H1 (cell line): ENCODE data around the gene KLHL34. TPM values are rescaled to one million over a fixed set of nuclear protein-coding genes. Genes with fewer than 3 reads are reported as not detected.

Experiments
- CTCF ChIA-PET: fragments of 300-600 bp; sonication (Branson Sonifier 250); formaldehyde crosslinking; loops from one replicate; lab custom pipeline; 2021; ENCODE audit not compliant: partially characterized antibody; lab: Charles Lee
- POLR2A ChIA-PET: fragments of 300-600 bp; sonication (Branson Sonifier 250); formaldehyde crosslinking; loops from one replicate; lab custom pipeline; 2021; ENCODE audit warnings: inconsistent platforms; ENCODE audit not compliant: partially characterized antibody; lab: Charles Lee
- DNase-seq, 2 experiments: peaks; one replicate each; pipeline versions ENCODE4 v3.0.0 to v3.0.0-alpha.2; 2010 to 2022; ENCODE audit warnings: low spot score in 2 of 2, low read depth in 1 of 2, mixed read lengths in 1 of 2
- FAIRE-seq: peaks from 2 replicates; lab custom pipeline; 2011; peaks lifted over from hg19 to GRCh38; lab: Jason Lieb, UNC
- H2AFZ ChIP-seq: 2 replicates; pipeline ENCODE4 v1.8.1; 2012; ENCODE audit warnings: low read length, inconsistent platforms
- H2AK5ac ChIP-seq: 2 replicates; pipeline ENCODE4 v1.6.1; 2013; ENCODE audit warnings: low read depth, low read length
- H2BK120ac ChIP-seq: replicated peaks from 2 replicates; pipeline ENCODE3; 2013; ENCODE audit warnings: low read depth, low read length, inconsistent platforms
- H2BK12ac ChIP-seq: 2 replicates; pipeline ENCODE4 v1.6.1; 2013; ENCODE audit warnings: low read depth, low read length
- H2BK15ac ChIP-seq: 2 replicates; pipeline ENCODE4 v1.6.1; 2013; ENCODE audit warnings: low read length
- H2BK20ac ChIP-seq: 2 replicates; pipeline ENCODE4 v1.6.1; 2013; ENCODE audit warnings: low read length
- H2BK5ac ChIP-seq: 2 replicates; pipeline ENCODE4 v1.6.1; 2013; ENCODE audit warnings: low read depth, low read length
- H3K14ac ChIP-seq: 2 replicates; pipeline ENCODE4 v1.6.1; 2013; ENCODE audit warnings: inconsistent platforms; ENCODE audit not compliant: insufficient read length
- H3K18ac ChIP-seq: 2 replicates; pipeline ENCODE4 v1.6.1; 2013; ENCODE audit warnings: low read length; ENCODE audit errors: extremely low read depth
- H3K23ac ChIP-seq: 2 replicates; pipeline ENCODE4 v1.6.1; 2013; ENCODE audit warnings: inconsistent platforms; ENCODE audit not compliant: insufficient read length
- H3K23me2 ChIP-seq: 2 replicates; pipeline ENCODE4 v1.6.1; 2013; ENCODE audit warnings: low read depth, low read length
- H3K27ac ChIP-seq: 2 replicates; pipeline ENCODE4 v1.6.1; 2011; ENCODE audit warnings: low read depth, low read length, inconsistent platforms
- H3K27me3 ChIP-seq, 4 experiments: replicated peaks in 1 of 4; 1 replicate in 1 of 4; 2 replicates in 3 of 4; pipeline versions ENCODE4 v1.6.1 to v1.8.1; 2011 to 2013; ENCODE audit warnings: low read length in 3 of 4, mild to moderate bottlenecking in 3 of 4, inconsistent platforms in 2 of 4, mixed read lengths in 2 of 4, moderate library complexity in 1 of 4; ENCODE audit not compliant: control insufficient read depth in 3 of 4, insufficient read depth in 3 of 4; ENCODE audit errors: extremely low read depth in 1 of 4
- H3K36me3 ChIP-seq, 4 experiments: 2 replicates each; pipeline versions ENCODE4 v1.6.1 to v1.8.1; 2011 to 2013; ENCODE audit warnings: mild to moderate bottlenecking in 4 of 4, low read length in 3 of 4, moderate library complexity in 2 of 4, control low read depth in 1 of 4, inconsistent platforms in 1 of 4; ENCODE audit not compliant: insufficient read depth in 4 of 4, control insufficient read depth in 2 of 4
- H3K4ac ChIP-seq: replicated peaks from 2 replicates; pipeline ENCODE3; 2013; ENCODE audit warnings: low read length, low read depth, mixed read lengths, inconsistent platforms; ENCODE audit not compliant: insufficient read length
- H3K4me1 ChIP-seq, 4 experiments: replicated peaks in 1 of 4; 1 replicate in 1 of 4; 2 replicates in 3 of 4; pipeline versions ENCODE4 v1.6.1 to v1.8.1; 2011 to 2013; ENCODE audit warnings: low read length in 3 of 4, inconsistent platforms in 2 of 4, mixed read lengths in 1 of 4; ENCODE audit not compliant: insufficient read depth in 4 of 4, control insufficient read depth in 3 of 4
- H3K4me2 ChIP-seq, 2 experiments: 2 replicates each; pipeline versions ENCODE4 v1.6.1 to v1.8.1; 2011 to 2013; ENCODE audit warnings: low read depth in 2 of 2, low read length in 2 of 2, control low read depth in 1 of 2, inconsistent platforms in 1 of 2, mild to moderate bottlenecking in 1 of 2; ENCODE audit not compliant: insufficient read depth in 1 of 2
- H3K4me3 ChIP-seq, 4 experiments: fragments of 200-600, 300-600 bp in 1 of 4; sonication (generic), shearing (Covaris generic), sonication (Bioruptor Twin) in 1 of 4; 2 replicates each; pipeline versions ENCODE4 v1.5.1 to v1.8.1; 2011 to 2016; ENCODE audit warnings: low read length in 4 of 4, low read depth in 3 of 4, control low read depth in 2 of 4, inconsistent platforms in 2 of 4, mild to moderate bottlenecking in 2 of 4, mixed read lengths in 1 of 4, moderate library complexity in 1 of 4; ENCODE audit not compliant: insufficient read depth in 2 of 4; ENCODE audit errors: extremely low read depth in 1 of 4
- H3K56ac ChIP-seq: replicated peaks from 2 replicates; pipeline ENCODE3; 2013; ENCODE audit warnings: low read depth, mild to moderate bottlenecking, mixed read lengths, low read length, inconsistent platforms; ENCODE audit not compliant: insufficient read length
- H3K79me1 ChIP-seq: 2 replicates; pipeline ENCODE4 v1.6.1; 2013; ENCODE audit warnings: low read depth, low read length, control low read depth
- H3K79me2 ChIP-seq, 2 experiments: 2 replicates each; pipeline versions ENCODE4 v1.6.1 to v1.8.1; 2012 to 2013; ENCODE audit warnings: low read length in 2 of 2, mild to moderate bottlenecking in 2 of 2, inconsistent platforms in 1 of 2; ENCODE audit not compliant: insufficient read depth in 2 of 2, control insufficient read depth in 1 of 2
- H3K9ac ChIP-seq, 4 experiments: replicated peaks in 1 of 4; 1 replicate in 1 of 4; 2 replicates in 3 of 4; pipeline versions ENCODE4 v1.6.1 to v1.8.1; 2011 to 2013; ENCODE audit warnings: low read depth in 3 of 4, low read length in 3 of 4, control low read depth in 2 of 4, mild to moderate bottlenecking in 2 of 4, moderate library complexity in 2 of 4, inconsistent platforms in 1 of 4; ENCODE audit errors: extremely low read depth in 1 of 4
- H3K9me3 ChIP-seq, 2 experiments: 2 replicates each; pipeline versions ENCODE4 v1.6.1 to v1.8.1; 2012 to 2013; ENCODE audit warnings: mild to moderate bottlenecking in 2 of 2, moderate library complexity in 2 of 2, control low read depth in 1 of 2, inconsistent platforms in 1 of 2, low read depth in 1 of 2, low read length in 1 of 2, mixed read lengths in 1 of 2; ENCODE audit not compliant: insufficient read depth in 2 of 2
- H4K20me1 ChIP-seq, 2 experiments: replicated peaks in 1 of 2; 2 replicates each; pipeline versions ENCODE3 to v1.8.1; 2011 to 2013; ENCODE audit warnings: inconsistent platforms in 2 of 2, low read length in 2 of 2, mild to moderate bottlenecking in 1 of 2; ENCODE audit not compliant: insufficient read depth in 2 of 2, control insufficient read depth in 1 of 2
- H4K5ac ChIP-seq: 2 replicates; pipeline ENCODE4 v1.6.1; 2013; ENCODE audit warnings: low read length, low read depth, mixed read lengths, inconsistent platforms; ENCODE audit not compliant: insufficient read length
- H4K8ac ChIP-seq: 2 replicates; pipeline ENCODE4 v1.8.0; 2013; ENCODE audit warnings: mild to moderate bottlenecking, moderate library complexity, low read length, inconsistent platforms; ENCODE audit not compliant: insufficient read depth; ENCODE audit errors: extremely low read depth
- H4K91ac ChIP-seq: replicated peaks from 2 replicates; pipeline ENCODE3; 2013; ENCODE audit warnings: low read length, mixed read lengths, inconsistent platforms; ENCODE audit not compliant: insufficient read length
- ASH2L ChIP-seq: fragments of 200-600, 300-600 bp; sonication (generic); IDR thresholded peaks from one replicate; pipeline ENCODE4 v1.7.1; 2017; ENCODE audit warnings: low read length
- BRCA1 ChIP-seq: IDR thresholded peaks from 2 replicates; pipeline ENCODE4 v1.6.1; 2012; ENCODE audit warnings: low read depth, low read length, improper control_type of control experiment
- CHD1 ChIP-seq: IDR thresholded peaks from 2 replicates; pipeline ENCODE4 v1.6.1; 2012; ENCODE audit warnings: low read depth, low read length, improper control_type of control experiment
- EP300 ChIP-seq, 2 experiments: IDR thresholded peaks; 1 replicate in 1 of 2; 2 replicates in 1 of 2; pipeline ENCODE4 v1.6.1; 2011 to 2012; ENCODE audit warnings: low read depth in 2 of 2, low read length in 2 of 2, mild to moderate bottlenecking in 2 of 2, borderline replicate concordance in 1 of 2, inconsistent platforms in 1 of 2, moderate library complexity in 1 of 2
- FOSL1 ChIP-seq: IDR thresholded peaks from 2 replicates; pipeline ENCODE4 v1.6.1; 2011; ENCODE audit warnings: mild to moderate bottlenecking, low read depth, low read length, moderate library complexity; ENCODE audit not compliant: insufficient read depth
- HDAC6 ChIP-seq: IDR thresholded peaks from one replicate; pipeline ENCODE4 v1.7.1; 2012; ENCODE audit warnings: low read depth, mild to moderate bottlenecking, inconsistent platforms, low read length, moderate library complexity
- NRF1 ChIP-seq: IDR thresholded peaks from 2 replicates; pipeline ENCODE4 v1.6.1; 2011; ENCODE audit warnings: mild to moderate bottlenecking, low read depth, low read length, improper control_type of control experiment
- PHF8 ChIP-seq: fragments of 200-600 bp; sonication (generic); conservative IDR thresholded peaks from 2 replicates; pipeline ENCODE4 v1.7.1; 2012; ENCODE audit warnings: low read depth, mild to moderate bottlenecking, inconsistent platforms, low read length, moderate library complexity
- POLR2A ChIP-seq, 2 experiments: IDR thresholded peaks; 1 replicate in 1 of 2; 2 replicates in 1 of 2; pipeline ENCODE4 v1.6.1; 2011; ENCODE audit warnings: low read depth in 2 of 2, low read length in 2 of 2, mild to moderate bottlenecking in 2 of 2; ENCODE audit errors: control extremely low read depth in 1 of 2
- RXRA ChIP-seq: IDR thresholded peaks from 2 replicates; pipeline ENCODE4 v1.6.1; 2011; ENCODE audit warnings: low read depth, mild to moderate bottlenecking, low read length, moderate library complexity; ENCODE audit not compliant: insufficient read depth
- SP2 ChIP-seq: IDR thresholded peaks from 2 replicates; pipeline ENCODE4 v1.6.1; 2012; ENCODE audit warnings: mild to moderate bottlenecking, low read length, inconsistent platforms
- SRF ChIP-seq: IDR thresholded peaks from 2 replicates; pipeline ENCODE4 v1.6.1; 2011; ENCODE audit warnings: mild to moderate bottlenecking, low read depth, low read length, moderate library complexity
- TCF12 ChIP-seq: IDR thresholded peaks from 2 replicates; pipeline ENCODE4 v1.6.1; 2011; ENCODE audit warnings: low read depth, mild to moderate bottlenecking, low read length
- USF2 ChIP-seq: IDR thresholded peaks from 2 replicates; pipeline ENCODE4 v1.6.1; 2011; ENCODE audit warnings: low read length, improper control_type of control experiment
- WGBS, 2 experiments: shearing (Covaris generic) in 1 of 2; methylation state at CpG; one replicate each; pipeline versions ENCODE4 v1.1.6 to v1.1.7; 2013 to 2015; ENCODE audit warnings: low lambda C conversion rate in 2 of 2, mixed read lengths in 2 of 2, inconsistent platforms in 1 of 2, low coverage in 1 of 2, missing lambda C conversion rate in 1 of 2; ENCODE audit not compliant: insufficient replicate concordance in 2 of 2, insufficient coverage in 1 of 2, insufficient read length in 1 of 2; ENCODE audit errors: extremely low coverage in 1 of 2, missing lambda C conversion rate in 1 of 2; 5-methylcytosine and 5-hydroxymethylcytosine counted together
- polyA plus RNA-seq, 7 experiments: library from polyadenylated mRNA; depleted of rRNA in 3 of 7; stranded (reverse) in 5 of 7; unstranded in 2 of 7; fragments of >200 nt in 5 of 7; fragments of 200-250 nt in 2 of 7; gene quantifications; 1 replicate in 5 of 7; 2 replicates in 1 of 7; 4 replicates in 1 of 7; pipeline versions ENCODE4 v1.2.1 to v1.2.3, GENCODE V29; 2011 to 2013; ENCODE audit warnings: missing spikeins in 2 of 7, mixed read lengths in 2 of 7
- total RNA-seq: library from RNA; stranded (reverse); fragmentation: NEBNext Ultra II Directional; extraction: Animal tissue kit (Norgen Biotek cat#: 25700); gene quantifications from 2 replicates; pipeline ENCODE4 v1.2.1, GENCODE V29; 2021

KLHL34 gene
- total and polyA plus RNA-seq, 2 of the 8 experiments (the other 6 are each of a cell fraction or from before 2014, with no cell fraction given): not detected

DNA sequence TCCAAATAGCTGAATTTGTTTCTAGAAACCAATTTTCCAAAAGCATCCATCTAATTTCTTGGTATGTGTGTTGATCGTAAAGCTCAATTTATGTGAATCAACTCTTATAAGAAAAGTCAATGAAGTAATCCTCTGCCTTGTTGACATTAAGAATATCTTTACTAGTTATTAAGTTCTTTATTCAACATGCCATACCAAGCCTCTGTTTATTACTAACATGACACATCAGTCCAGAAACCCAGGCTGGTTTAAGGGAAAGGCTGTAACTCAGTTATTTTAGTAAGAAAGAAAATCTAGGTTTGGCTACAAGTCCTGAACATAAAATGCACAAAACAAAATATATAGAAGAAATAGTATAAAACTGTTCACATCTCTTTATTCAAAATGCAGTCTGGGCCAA lies 48.0 kb downstream of the KLHL34 start:
- Histone ChIP-seq H4K8ac (no peak overlapping the region), H3K14ac (no peak overlapping the region), H2AK5ac (no peak overlapping the region), H3K4me3 (no peak overlapping the region), H4K5ac (no peak overlapping the region), H3K18ac (no peak overlapping the region), H2BK15ac (no peak overlapping the region), H3K4me1 (no peaks in the 10 kb centered on the region), H3K9me3 (no peaks in the 10 kb centered on the region), H2BK120ac (no peak overlapping the region), H3K36me3 (peaks cover 0 to 10% (median 0%) of the 10 kb centered on the region in 4 experiments; a peak in 2 of 8 replicates), H3K79me2 (no peaks in the 10 kb centered on the region), H3K23me2 (no peaks in the 10 kb centered on the region), H3K27me3 (no peaks in the 10 kb centered on the region), H2BK12ac (no peak overlapping the region), H2AFZ (no peak overlapping the region), H3K27ac (no peak overlapping the region), H3K4me2 (no peak overlapping the region), H3K79me1 (no peaks in the 10 kb centered on the region), H4K91ac (no peak overlapping the region), H3K56ac (no peak overlapping the region), H3K9ac (no peak overlapping the region), H4K20me1 (no peaks in the 10 kb centered on the region), H2BK20ac (no peak overlapping the region), H3K23ac (no peak overlapping the region), H3K4ac (no peak overlapping the region), H2BK5ac (no peak overlapping the region)
- DNase-seq (no peak), FAIRE-seq (no peak)
- WGBS, 2 experiments: 95% methylated on average over 1 of the region's 1 CpG; no CpG with 5 or more reads in 1 of the 2 experiments
- ChIA-PET CTCF (no interaction called here), POLR2A (interaction anchor here (0.9 kb wide), 1 partner anchor 11 kb away, joined by 4 read pairs; no protein-coding TSS in a partner anchor)
- TF ChIP-seq TCF12: no peak
- TF ChIP-seq RXRA: no peak
- no peak for TF ChIP-seq POLR2A (IDR thresholded peaks at IDR 0.05; ENCODE audit: control extremely low read depth in 1 of 2, low read depth in 2 of 2, low read length in 2 of 2)
- TF ChIP-seq BRCA1: no peak
- no peak for TF ChIP-seq ASH2L
- TF ChIP-seq FOSL1: no peak
- TF ChIP-seq EP300 (IDR thresholded peaks at IDR 0.05; ENCODE audit: borderline replicate concordance in 1 of 2, low read depth in 2 of 2, low read length in 2 of 2): no peak
- TF ChIP-seq SP2: no peak
- TF ChIP-seq CHD1: no peak
- TF ChIP-seq NRF1: no peak
- no peak for TF ChIP-seq USF2
- no peak for TF ChIP-seq HDAC6
- no peak for TF ChIP-seq PHF8
- TF ChIP-seq SRF: no peak
